Measurements from ENCODE around the gene PLP2.

PLP2 gene

DNA sequence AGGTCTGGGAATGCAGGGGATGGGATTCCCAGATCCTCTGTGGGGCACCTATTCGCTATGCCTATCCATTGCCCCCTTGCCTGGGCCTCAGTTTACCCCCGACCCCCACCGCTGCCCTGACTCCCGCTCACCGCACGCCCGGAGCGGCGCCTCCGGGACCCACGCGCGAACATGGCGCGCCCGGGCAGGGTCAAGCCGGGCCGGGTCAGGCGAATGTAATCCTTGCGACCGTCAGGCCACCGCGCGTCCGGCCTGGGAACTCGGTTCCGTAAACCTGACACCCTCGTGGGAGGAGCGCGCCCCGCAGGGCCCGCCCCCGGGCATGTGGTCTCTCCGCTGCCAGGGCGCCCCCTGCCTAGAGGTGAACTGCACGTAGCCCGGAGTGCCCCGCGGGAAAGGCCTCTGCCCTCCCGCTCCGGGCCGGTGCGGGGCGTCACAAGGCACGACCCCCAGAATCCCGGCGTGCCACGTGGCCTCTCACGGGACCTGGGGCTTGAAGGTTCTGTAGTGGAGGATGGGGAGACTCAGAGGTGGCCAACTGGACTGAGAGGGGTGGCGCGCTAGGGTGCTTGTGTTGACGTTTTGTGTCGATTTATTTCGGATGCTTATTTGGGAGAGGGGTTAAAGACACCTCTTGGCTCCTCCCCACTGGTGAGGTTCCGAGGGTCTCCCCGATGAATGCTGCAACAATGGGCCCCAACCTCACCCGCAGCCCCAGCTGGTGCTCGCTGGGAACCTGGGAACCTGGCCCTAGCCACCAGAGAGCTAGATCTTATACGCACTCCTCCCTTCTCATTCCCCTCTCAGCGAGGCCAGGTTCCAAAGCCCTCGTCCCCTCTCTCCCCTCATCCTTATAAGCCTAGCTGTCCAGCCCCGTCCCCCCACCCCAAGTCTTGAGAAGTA is 14.7 kb downstream of the PLP2 start, which contains the start of gene PRICKLE3:
Gene PRICKLE3 (minus strand): TSS at position 249 of the 903 bp plus-strand sequence. CDS start 76 bp downstream, at position 173.
- peak; percentile 88 for DNase-seq

DNA sequence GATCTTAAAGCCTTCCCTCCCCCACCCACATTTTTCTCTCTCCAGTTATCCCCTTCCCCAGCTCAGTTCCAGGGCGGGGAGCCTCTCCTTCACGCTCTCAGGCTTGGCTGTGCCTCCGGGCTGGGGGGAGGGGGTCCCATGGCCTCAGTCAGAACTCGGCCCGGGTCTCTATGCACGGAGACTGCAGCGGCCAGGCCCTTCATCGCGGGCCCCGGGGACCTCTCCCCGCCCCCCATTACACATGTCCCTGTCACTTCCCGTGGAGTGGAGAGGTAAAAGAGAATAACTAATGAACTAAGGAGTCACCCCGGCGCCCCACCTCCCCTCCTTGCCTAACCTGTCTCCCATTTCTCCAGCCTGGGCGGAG is 15.3 kb downstream of the PLP2 start:
- peak; percentile 74 for DNase-seq

DNA sequence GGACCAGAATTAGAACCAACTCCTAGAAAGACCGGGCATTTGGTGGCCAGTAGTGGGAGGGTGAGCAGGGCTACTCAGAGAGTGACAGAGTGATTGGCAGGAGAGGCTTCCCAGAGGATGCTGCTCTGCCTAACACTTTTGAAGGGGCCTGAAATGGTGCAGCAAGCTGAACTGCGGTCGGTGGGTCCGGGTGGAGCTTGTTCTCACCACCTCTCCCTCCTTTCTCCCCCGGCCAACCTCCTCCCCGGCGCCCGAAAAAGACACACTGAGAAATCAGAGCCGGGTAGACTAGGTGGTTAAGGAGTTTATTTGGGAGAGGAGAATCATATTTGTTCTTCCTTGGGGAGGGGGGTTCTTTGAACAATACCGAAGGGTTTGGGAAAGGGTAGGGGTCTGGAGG is 15.8 kb downstream of the PLP2 start:
- peak; percentile 67 for DNase-seq

DNA sequence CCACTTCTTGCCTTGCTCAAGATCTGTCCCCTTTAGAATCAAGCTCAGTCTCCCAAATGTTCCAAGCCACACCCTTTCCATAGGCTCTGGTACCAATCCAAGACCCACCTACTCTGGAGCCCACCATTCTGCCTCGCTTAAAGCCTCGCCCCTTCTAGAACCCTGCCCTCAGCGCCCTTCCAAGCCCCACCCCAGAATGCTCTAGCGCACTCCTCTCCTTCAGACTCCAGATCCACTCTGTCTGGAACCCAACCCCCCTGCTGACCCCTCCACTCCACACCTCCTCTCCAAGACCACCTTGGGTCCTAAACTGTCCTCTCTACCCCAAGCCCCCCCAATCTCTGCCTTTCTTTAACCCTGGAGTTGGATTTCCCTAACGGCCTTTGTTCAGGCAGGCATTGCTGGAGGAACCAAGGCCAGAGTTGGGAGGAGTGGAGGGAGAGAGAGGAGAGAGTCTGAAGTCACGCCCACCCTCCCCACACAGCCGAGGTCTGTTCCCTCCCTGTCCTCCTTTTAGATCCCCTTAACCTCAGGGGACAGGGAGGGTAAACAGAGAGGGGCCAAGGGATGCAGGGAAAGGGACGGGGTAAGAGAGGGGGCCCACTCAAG is 16.9 kb downstream of the PLP2 start:
- peak; percentile 33 for DNase-seq

DNA sequence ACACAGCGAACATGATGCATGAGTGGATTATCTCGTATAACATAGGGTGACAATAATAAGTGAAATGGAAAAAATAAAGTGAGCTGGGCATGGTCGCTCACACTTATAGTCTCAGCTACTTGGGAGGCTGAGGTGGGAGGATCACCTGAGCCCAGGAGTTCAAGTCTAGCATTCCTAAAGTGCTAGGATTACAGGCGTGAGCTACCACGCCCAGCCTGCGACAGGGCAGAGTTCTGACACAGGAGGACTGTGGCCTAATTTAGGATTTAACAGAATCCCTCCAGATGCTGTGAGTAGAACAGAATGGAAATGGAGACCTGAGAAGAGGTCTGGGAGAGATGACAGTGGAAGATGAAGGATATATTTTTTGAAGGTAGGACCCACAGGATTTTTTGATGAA is 17.9 kb downstream of the PLP2 start:
- DNase-seq, result no peak

DNA sequence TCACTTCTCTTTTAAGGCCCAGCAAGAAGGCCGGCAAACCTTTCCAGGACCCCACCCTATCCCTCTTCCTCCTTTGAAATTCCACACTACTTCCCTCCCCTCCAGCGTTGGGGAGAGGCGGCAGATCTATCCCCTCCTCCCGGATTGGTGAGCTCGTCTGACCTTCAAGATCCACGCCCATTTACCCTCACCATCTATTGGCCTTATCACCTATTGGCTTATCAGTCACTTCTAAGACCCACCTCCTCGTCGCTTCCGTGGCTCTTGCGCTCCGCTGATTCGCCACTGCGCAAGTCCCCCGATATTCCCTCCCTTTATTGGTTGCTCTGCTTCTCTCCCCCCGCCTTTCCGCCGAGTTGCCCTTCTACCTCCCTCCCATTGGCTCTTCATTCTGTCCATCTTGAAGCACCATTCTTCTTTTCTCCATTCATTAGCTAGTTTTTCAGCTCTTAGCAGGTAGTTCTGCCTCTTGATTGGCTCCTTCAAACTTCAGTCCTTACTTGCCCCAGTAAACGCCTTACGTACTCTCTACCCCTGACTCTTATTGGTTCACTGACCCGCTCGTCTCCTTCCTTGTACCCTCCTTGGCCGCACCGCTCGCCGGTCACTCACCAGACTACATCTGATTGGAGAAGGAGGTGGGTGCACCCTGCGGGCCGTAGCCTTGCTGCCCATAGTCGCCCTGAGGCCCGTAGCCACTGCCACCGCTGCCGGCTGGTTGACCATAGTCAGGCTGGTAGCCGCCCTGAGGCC is 19.3 kb downstream of the PLP2 start:
- DNase-seq, result peak; percentile 13

DNA sequence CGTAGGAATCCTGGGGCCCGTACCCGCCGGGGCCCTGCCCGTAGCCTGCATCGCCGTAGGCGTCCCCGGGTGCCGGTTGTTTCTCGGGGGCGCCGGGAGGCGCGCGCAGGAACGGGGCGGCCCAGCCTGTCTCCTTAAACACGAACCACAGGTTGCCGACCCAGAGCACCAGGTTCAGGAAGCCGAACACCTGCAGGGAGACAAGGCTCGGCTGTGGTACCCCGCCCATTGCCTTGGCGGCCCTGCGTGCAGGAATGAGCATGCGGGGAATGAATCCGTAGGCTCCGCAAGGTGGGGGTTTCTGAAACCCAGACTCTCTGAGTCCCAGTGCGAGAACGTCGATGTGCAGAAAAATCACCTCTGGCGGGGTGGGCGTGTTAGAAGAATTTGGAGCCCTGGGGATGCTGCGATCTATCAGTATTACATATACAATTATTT is 19.9 kb downstream of the PLP2 start:
- no peak for DNase-seq

DNA sequence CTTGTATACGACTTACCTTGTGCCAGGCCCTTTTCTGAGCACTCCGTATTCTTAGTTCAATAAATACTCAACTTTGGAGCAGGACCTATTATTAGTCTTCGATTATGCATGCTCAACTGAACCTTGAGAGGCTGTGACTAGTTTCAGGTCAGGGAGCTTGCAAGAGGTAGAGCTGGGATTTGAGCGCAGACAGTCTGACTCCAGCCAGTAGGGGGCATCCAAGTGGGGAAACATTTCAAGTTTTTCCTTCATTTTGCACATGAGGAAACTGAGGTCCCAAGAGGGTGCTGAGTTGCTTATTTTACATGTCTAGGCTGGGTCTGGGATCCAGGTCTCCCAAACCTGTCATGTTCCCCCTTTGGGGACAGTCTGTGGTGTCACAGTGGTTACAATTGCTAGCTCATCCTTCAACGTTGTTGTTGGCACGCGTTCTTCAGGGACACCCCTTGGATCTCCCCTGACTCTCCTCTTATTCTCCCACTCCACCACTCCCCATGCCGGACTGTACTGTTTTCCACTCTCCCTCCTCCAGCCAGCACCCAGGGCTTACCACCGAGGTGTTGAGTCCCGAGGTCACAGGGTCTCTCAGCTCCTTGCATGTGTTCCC is 21.1 kb downstream of the PLP2 start:
- peak; percentile 31 for DNase-seq

DNA sequence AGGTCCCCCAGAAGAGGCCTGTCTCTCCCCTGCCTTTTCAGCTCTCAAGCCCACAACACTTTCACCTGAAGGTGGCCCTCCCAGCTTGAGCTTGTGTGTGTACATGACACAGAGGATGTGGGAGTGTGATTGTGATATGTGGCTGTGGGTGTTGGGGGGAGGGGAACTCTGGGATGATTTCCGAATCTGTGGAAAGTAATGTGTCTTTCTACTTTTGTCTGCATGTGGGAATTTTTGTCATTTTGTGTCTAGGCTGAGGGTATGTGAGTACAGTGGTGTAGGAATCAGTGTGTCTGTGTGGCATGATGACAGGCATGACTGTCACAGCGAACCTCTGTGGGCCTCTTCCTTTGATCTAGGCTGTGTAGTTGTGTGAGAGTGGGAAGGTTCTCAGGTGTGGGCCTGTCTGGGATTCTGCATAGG is 21.9 kb downstream of the PLP2 start:
- no peak for DNase-seq

DNA sequence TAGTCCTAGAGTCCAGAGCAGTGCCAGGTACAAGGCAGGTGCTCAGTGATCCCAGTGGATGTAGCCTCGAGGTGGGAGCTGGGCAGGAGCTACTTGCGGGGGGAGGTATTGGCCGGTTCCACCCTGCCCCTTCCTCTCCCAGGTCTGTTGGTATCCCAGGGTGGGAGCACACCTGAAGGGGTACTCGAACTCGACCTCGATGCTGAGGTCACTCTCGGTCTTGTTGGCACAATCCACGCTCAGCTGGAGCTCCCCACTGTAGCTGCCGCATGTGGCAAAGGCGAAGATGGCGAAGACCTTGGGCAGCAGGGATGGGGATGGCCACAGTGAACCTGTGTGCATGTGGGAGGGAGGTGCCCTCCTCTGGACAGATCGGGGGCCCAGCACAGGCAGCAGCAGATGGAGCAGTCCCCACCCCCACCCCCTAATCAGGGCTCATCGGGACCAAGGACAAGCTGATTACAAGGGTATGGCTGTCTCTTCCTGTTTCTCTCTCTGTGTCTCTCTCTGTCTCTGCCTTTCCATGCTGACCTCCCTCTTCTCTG is 25.9 kb downstream of the PLP2 start:
- DNase-seq, result peak; percentile 86

DNA sequence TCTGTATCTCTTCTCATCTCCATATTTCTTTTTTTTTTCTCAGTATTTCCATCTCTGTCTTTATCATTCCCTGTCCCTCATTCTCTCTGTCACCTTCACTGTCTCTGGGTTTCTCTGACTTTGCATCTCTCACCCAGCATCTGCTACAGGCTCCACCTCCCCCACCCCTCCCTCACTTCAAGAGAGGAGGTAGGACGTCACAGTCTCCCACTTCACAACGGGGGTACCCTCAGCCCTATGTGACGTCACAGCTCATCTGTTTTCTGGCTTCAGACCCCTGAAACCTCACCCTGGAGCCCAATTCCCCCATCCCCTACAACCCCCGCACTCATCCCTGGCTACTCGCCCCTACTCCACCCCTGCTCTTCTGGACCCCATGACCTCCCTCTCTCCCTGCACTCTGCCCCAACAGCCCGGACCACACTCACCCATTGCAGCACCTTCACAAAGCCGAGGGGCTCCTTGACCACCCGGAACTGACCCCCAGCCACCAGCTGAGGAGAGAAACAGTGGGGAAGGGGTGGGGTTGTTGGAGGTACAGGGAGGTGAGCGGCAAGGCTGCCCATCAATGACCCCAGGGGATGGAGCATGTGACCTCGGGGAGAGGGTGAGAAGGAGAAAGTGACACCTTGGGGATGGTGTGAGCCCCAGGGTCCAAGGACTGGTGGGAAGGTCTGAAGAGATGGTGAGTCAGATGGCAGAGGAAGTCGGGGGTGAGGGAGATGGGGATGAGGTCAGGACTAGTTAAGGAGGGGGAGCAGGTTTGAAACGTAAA is 27.0 kb downstream of the PLP2 start:
- peak; percentile 68 for DNase-seq

DNA sequence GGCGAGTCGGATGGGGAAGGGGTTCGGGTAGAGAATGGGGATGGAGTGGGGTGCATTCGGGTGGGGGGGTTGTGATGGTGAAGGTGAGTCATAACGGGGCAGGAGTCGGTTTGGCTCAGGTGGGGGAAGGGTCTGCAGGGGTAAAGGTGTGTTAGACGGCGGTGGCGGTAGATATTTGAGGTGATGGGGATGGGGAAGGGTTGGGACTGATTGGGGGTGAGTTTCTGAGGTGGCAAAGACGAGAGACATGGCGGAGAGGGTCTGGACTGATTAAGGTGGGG is 27.6 kb downstream of the PLP2 start:
- DNase-seq, result no peak

DNA sequence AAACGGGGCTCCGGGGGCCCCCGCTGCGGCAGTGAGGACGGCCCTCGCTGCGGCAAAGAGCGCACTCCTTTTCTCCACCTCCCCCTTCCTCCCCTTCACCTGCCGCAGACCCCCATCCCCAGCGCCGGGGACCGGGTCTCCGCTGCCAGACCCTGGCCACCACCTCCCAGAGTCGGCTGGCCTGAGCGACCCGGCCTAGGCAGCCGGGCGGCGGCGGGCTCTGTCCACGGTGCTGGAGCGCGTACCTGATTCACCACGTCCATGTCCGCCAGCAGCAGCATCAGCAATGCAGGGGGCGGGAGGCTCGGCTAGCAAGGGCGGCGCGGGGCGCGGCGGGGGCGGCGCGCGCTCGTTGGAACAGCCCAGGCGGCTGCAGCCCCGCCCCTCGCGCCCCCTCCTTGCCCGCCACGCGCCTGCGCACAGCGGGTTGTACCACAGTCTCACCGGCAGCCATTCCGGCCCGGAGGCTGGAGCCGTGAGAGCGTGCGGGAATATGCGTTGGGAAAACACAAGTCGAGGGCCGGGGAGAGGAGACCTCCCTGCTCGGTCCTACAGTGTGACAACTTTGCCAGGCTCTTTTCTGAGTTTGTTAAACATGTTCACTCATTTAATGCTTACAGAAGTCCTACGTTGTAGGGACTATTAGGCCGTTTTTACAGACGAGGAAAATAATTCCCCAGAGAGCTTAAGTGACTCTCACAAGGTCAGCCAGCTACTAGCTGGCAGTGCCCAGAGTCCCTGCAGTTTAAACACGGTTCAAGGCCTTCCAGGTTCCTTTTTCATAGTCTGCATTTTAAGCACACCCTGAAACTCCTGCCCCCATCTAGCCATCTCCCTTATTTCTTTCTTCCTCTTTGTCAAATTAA is 28.4 kb downstream of the PLP2 start, which contains the start of gene SYP:
Gene SYP (minus strand): TSS at position 288 of the 866 bp plus-strand sequence. CDS start 7 bp downstream, at position 281.
- DNase-seq, result peak; percentile 92

DNA sequence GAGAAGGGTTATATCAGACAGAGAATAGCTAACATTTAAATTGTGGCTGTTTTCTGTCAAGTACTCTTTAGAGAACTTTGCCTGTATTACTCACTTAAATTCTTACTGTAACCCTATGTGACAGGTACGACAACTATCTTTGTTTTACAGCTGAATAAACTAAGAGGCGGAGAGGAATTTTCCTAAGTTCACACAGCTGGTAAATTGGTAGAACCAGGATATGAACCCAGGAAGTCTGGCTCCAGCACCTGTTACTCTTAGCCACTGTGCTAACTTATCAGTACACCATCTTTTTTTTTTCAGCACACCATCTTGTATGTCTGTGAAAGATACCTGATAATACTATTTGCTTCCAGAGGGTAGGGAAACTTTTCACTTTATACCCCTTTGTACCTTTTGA is 30.3 kb downstream of the PLP2 start:
- no peak for DNase-seq

DNA sequence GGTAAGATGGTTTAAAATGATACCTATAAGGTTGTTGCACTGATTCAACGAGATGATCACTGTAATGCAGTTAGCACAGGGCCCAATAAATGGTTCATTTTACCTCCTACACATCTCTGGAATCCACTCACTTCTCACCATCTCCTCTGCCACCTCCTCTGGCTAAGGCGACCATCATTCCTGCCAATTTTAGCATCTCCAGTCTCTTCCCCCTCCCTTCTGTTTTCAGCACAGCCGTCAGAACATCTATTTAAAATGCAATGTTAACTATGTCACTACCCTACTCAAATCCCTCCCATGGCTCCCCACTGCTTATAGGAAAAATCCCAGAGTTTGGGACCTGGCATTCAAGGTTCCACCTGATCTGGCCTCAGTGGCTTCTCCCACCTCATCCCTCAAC is 31.8 kb downstream of the PLP2 start:
- no peak for DNase-seq

DNA sequence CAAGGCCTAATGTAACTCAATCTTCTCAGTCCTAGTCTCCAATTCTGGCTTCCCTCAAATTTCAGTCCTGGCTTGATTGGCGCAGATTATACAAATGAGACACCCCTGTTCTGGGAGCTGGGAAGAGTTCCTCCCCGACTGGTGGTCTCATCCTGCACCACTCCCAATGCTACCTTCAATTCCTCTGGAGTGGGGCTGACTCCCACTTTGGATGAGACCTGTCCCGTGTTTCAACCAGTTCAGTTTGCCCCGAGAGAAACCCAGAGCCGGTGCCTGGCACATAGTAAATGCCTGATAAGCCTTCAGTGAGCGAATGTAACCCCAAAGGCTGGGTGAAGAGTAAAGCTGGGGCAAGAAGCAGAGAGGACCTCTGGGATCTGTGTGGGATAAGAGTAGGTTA is 32.3 kb downstream of the PLP2 start:
- DNase-seq, result no peak

DNA sequence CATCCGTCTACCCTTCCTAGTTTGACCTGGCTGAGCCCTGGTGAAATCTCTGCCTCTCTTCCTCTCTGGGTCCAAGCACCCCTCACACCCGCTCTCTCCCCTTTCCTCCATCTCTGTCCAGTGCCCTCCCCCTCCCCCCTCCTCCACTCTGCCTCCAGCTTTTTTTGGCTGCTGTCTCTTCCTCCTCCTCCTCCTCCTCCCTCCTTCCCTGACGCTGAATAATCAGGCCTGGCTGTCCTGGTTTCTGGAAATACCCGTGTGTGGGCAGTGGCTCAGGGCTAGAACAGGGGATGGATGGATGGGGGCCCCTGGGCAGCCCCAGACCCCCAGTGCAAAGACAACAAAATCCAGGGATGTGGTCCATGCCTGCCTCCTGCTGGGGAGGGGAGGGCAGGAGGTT is 33.0 kb downstream of the PLP2 start:
- DNase-seq, result no peak

DNA sequence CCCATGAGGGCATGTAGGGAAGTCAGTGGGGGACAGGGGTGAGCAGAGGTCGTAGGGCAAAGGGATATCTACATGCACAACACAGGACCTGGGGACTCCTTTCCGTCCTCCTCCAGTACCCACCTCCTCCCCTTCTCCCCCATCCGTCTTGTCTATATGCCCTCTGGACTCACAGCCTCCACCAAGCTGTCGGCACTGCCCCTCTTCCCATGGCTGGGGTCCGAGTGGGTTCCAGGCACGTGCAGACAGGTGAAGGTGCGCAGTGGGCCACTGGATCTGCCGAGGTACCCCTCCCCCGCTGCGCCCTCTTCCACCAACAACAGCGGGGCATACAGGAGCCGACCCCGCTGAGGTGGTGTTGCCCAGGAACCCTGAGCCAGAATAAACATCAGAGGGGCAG is 33.7 kb downstream of the PLP2 start:
- DNase-seq, result no peak

DNA sequence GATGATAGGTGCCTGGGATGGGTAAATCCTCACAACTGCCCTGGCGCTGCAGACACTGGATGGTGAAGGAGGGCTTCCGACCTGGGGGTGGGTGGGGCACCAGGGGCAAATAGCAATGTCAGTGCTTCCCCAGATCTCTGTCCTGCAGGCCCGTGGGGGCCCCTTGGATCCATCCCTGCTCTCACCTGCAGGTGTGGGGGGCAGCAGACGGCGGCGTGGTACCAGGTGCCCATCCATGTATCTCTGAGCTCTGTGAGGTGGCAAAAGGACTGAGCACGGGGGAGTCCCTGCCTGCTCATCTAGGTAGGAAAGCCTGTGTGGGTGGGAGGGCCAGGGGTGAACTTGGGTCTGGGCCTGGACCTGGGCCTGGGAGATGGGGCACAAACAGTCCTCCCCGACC is 34.8 kb downstream of the PLP2 start:
- DNase-seq, result no peak

DNA sequence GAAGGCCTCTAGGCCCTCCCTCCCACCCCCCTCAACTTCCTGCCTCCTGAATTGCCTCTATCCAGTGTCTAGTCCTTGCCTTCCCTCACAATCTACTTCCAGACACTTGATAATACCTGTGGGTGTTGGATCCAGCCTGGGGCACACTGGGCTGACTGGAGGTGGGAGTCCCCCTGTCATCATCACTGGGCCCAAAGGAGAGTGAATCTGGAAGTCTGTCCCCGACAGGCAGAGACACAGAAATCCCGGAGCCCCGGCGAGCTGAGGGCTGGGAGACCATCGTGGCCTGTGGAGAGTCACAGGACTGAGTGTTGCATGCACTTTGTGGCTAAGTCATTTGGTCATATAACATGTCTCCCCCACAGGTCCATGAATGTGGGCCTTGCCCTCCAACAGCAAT is 36.7 kb downstream of the PLP2 start:
- DNase-seq, result no peak

All from NCI-H82 (cell line).